Ascending aorta (tissue), 2 donors: ENCODE data around the gene SLC34A3. TPM values are rescaled to one million over a fixed set of nuclear protein-coding genes. Genes with fewer than 3 reads are reported as not detected.

Experiments
- DNase-seq, 2 donors: peaks; one replicate each; pipeline ENCODE4 v3.0.0-alpha.2; 2019; ENCODE audit warnings: low spot score in 2 of 2
- H3K27ac ChIP-seq, 2 donors: fragments of 200-600 bp; sonication (generic); one replicate each; pipeline ENCODE4 v1.5.1; 2016 to 2017; ENCODE audit warnings: mild to moderate bottlenecking in 1 of 2
- H3K27me3 ChIP-seq: fragments of 200-600 bp; sonication (generic); one replicate; pipeline ENCODE4 v1.5.1; 2017
- H3K36me3 ChIP-seq, 2 donors: fragments of 200-600 bp; sonication (generic); one replicate each; pipeline ENCODE4 v1.5.1; 2016
- H3K4me1 ChIP-seq, 2 donors: fragments of 200-600 bp; sonication (generic); one replicate each; pipeline ENCODE4 v1.5.1; 2016 to 2017; ENCODE audit warnings: mild to moderate bottlenecking in 1 of 2
- H3K4me3 ChIP-seq, 2 donors: fragments of 200-600 bp; sonication (generic); one replicate each; pipeline ENCODE4 v1.5.1; 2016 to 2017; ENCODE audit warnings: mild to moderate bottlenecking in 1 of 2
- H3K9me3 ChIP-seq, 2 donors: fragments of 200-600 bp; sonication (generic); one replicate each; pipeline ENCODE4 v1.5.1; 2016
- CTCF ChIP-seq, 3 experiments: fragments of 200-600 bp in 2 of 3; fragments of 450-650 bp in 1 of 3; sonication (generic) in 2 of 3; IDR thresholded peaks; one replicate each; pipeline ENCODE4 v1.5.1; 2016 to 2019; ENCODE audit warnings: antibody characterized with exemption in 3 of 3, mild to moderate bottlenecking in 1 of 3, moderate library complexity in 1 of 3
- intact Hi-C: fragments of 100-400 bp; cut with DNase I; formaldehyde crosslinking; loops from one replicate; pipeline ENCODE4 v1.15.1; 2023
- total RNA-seq: library from RNA; depleted of rRNA; stranded (reverse); fragments of >200 nt; gene quantifications from one replicate; pipeline ENCODE4 v1.1.0, GENCODE V29; 2016

Gene SLC34A3
- total RNA-seq, 1 donor from 2014 or later: not detected

- intact Hi-C loops: no loop called here
- DNase-seq: no peak
- H3K27ac ChIP-seq: no peak overlapping the region
Observed at GRCh38 chr9:137216188-137216965, 14.3 kb upstream of the SLC34A3 start.

GRCh38 chr9:137217276-137218211, 13.2 kb upstream of the SLC34A3 start:
- DNase-seq: no peak
- no peaks in the 10 kb centered on the region for H3K27me3 ChIP-seq
- peaks cover 5 to 10% of the 10 kb centered on the region in 2 donors for H3K4me1 ChIP-seq
- H3K36me3 ChIP-seq: no peaks in the 10 kb centered on the region
- H3K9me3 ChIP-seq: no peaks in the 10 kb centered on the region
- intact Hi-C loops: no loop called here
- no peak overlapping the region for H3K27ac ChIP-seq
- H3K4me3 ChIP-seq: peak overlapping the region in 1 of 2 donors; percentile 30
- no peak for TF ChIP-seq CTCF (IDR thresholded peaks at IDR 0.05)

More at GRCh38 chr9:137216188-137216965, 14.3 kb upstream of the SLC34A3 start:
- peaks cover 1 to 3% of the 10 kb centered on the region in 2 donors for H3K4me1 ChIP-seq
- no peaks in the 10 kb centered on the region for H3K9me3 ChIP-seq
- no peak for TF ChIP-seq CTCF (IDR thresholded peaks at IDR 0.05)
- H3K27me3 ChIP-seq: no peaks in the 10 kb centered on the region
- no peaks in the 10 kb centered on the region for H3K36me3 ChIP-seq
- no peak overlapping the region for H3K4me3 ChIP-seq

GRCh38 chr9:137218212-137218753, 12.4 kb upstream of the SLC34A3 start:
- Histone ChIP-seq H3K4me1 (peaks cover 5 to 14% of the 10 kb centered on the region in 2 donors), H3K36me3 (no peaks in the 10 kb centered on the region), H3K4me3 (peak overlapping the region in 1 of 2 donors; percentile 30), H3K9me3 (no peaks in the 10 kb centered on the region), H3K27me3 (no peaks in the 10 kb centered on the region), H3K27ac (no peak overlapping the region)
- TF ChIP-seq CTCF (IDR thresholded peaks at IDR 0.05): no peak
- intact Hi-C loops: no loop called here
- no peak for DNase-seq

GRCh38 chr9:137218754-137219271, 11.9 kb upstream of the SLC34A3 start:
- intact Hi-C loops: no loop called here
- DNase-seq: no peak
- H3K4me3 ChIP-seq: no peak overlapping the region
- no peaks in the 10 kb centered on the region for H3K36me3 ChIP-seq
- no peak for TF ChIP-seq CTCF (IDR thresholded peaks at IDR 0.05)
- no peaks in the 10 kb centered on the region for H3K9me3 ChIP-seq
- no peaks in the 10 kb centered on the region for H3K27me3 ChIP-seq
- H3K27ac ChIP-seq: no peak overlapping the region
- H3K4me1 ChIP-seq: peaks cover 5 to 14% of the 10 kb centered on the region in 2 donors

GRCh38 chr9:137219757-137220316, 10.9 kb upstream of the SLC34A3 start:
- no peaks in the 10 kb centered on the region for H3K9me3 ChIP-seq
- H3K27ac ChIP-seq: no peak overlapping the region
- H3K4me1 ChIP-seq: peaks cover 5 to 19% of the 10 kb centered on the region in 2 donors
- H3K36me3 ChIP-seq: no peaks in the 10 kb centered on the region
- intact Hi-C loops: loop anchor here (10.0 kb wide), 1 partner anchor 425 kb away; the partner anchor contains the start of genes CCDC183 and TMEM141
- no peak for DNase-seq
- TF ChIP-seq CTCF (IDR thresholded peaks at IDR 0.05): no peak
- no peaks in the 10 kb centered on the region for H3K27me3 ChIP-seq
- H3K4me3 ChIP-seq: no peak overlapping the region
